Fibroblast of the aortic adventitia (primary cell): Measurements from ENCODE around the gene PKNOX2. TPM values are rescaled to one million over a fixed set of nuclear protein-coding genes. Genes with fewer than 3 reads are reported as not detected.

ENCODE experiments used
- DNase-seq: peaks from one replicate; pipeline ENCODE4 v3.0.0-alpha.2; 2010; ENCODE audit warnings: low read depth
- H3K4me3 ChIP-seq: 2 replicates; pipeline ENCODE4 v1.5.1; 2011; ENCODE audit warnings: low read depth, mild to moderate bottlenecking, control low read depth, low read length, moderate library complexity
- CTCF ChIP-seq: IDR thresholded peaks from 2 replicates; pipeline ENCODE4 v1.5.1; 2011; ENCODE audit warnings: mild to moderate bottlenecking, low read length, control low read depth, inconsistent platforms; ENCODE audit not compliant: insufficient read depth
- total RNA-seq: library from RNA; depleted of rRNA; stranded (reverse); fragments of >200 nt; gene quantifications from 2 replicates; pipeline ENCODE4 v1.2.3, GENCODE V29; 2012; ENCODE audit warnings: low replicate concordance

Gene PKNOX2
- total RNA-seq, 1 donor: 2.0 TPM

GRCh38 chr11:125404811-125405790 lies 240.6 kb downstream of the PKNOX2 start:
- peak; percentile 58 for DNase-seq
- TF ChIP-seq CTCF: peak; percentile 99
- no peak overlapping the region for H3K4me3 ChIP-seq

- H3K4me3 ChIP-seq: no peak overlapping the region
- peak; percentile 35 for DNase-seq
- TF ChIP-seq CTCF: no peak
These were observed 242.5 kb downstream of the PKNOX2 start for GRCh38 chr11:125407046-125407445.

DNA sequence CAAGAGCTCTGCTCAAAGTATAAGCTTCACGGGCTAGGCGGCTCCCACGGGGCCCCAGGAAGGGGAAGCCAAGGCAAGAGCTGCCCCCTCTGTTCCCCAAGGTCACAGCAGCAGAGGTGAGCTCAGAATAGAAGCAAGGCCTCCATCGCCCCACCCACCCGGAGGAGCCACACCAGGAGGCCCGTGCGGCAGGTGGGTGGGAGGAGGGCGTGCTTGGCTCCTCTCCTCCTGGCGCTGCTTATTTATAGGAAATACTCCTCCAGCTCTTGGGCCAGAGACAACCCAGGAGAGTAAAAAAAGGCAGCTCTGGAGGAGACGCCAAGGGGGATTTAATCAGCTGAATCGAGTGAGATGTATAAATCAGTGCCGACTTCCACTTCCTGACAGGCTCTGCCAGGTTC lies 243.8 kb downstream of the PKNOX2 start:
- no peak overlapping the region for H3K4me3 ChIP-seq
- TF ChIP-seq CTCF: no peak
- DNase-seq: no peak

- no peak for DNase-seq
- H3K4me3 ChIP-seq: no peak overlapping the region
- no peak for TF ChIP-seq CTCF
These were observed 245.5 kb downstream of the PKNOX2 start for GRCh38 chr11:125410091-125410490.

DNA sequence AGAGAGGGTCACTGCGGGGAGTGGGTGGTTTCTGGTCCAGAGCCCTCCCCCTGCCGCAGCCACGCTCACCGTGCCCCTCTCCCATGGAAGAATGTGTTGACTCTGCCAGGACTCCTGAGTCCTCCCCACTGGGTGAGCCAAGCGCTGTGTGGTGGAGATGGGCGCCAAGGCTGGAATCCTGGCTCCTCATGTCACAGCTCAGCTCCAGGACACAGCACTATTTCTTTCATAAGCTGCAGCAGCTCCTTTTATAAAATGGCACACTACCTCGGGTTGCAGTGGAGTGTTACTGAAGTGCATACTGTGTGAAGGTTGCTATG lies 247.6 kb downstream of the PKNOX2 start:
- no peak for DNase-seq
- no peak overlapping the region for H3K4me3 ChIP-seq
- TF ChIP-seq CTCF: no peak

- TF ChIP-seq CTCF: no peak
- no peak overlapping the region for H3K4me3 ChIP-seq
- DNase-seq: no peak
These were observed 248.0 kb downstream of the PKNOX2 start for GRCh38 chr11:125412509-125412908.
